Thymus (tissue), 11 donors: ENCODE measurements around the gene KRTAP4-7. TPM values are rescaled to one million over a fixed set of nuclear protein-coding genes. Genes with fewer than 3 reads are reported as not detected.
"Not testable (repeated sequence)": the region's sequence is repeated elsewhere in the genome, so short reads cannot be mapped to it uniquely, and the experiment has no call there.

ENCODE experiments used
- DNase-seq, 9 donors: peaks; one replicate each; pipeline ENCODE4 v3.0.0-alpha.2; 2013; ENCODE audit warnings: low spot score in 9 of 9, low read depth in 6 of 9, missing footprints in 1 of 9
- H3K27ac ChIP-seq, 2 donors: one replicate each; pipeline ENCODE4 v1.5.1; 2013; ENCODE audit warnings: control low read depth in 1 of 2, low read depth in 1 of 2, low read length in 1 of 2, mild to moderate bottlenecking in 1 of 2, moderate library complexity in 1 of 2
- H3K27me3 ChIP-seq, 2 donors: one replicate each; pipeline ENCODE4 v1.5.1; 2013; ENCODE audit warnings: low read length in 1 of 2; ENCODE audit not compliant: control insufficient read depth in 2 of 2, insufficient read depth in 1 of 2
- H3K36me3 ChIP-seq, 2 donors: one replicate each; pipeline ENCODE4 v1.5.1; 2013; ENCODE audit warnings: low read length in 1 of 2, mild to moderate bottlenecking in 1 of 2, moderate library complexity in 1 of 2; ENCODE audit not compliant: control insufficient read depth in 2 of 2, insufficient read depth in 2 of 2
- H3K4me1 ChIP-seq, 2 donors: one replicate each; pipeline ENCODE4 v1.5.1; 2013; ENCODE audit warnings: low read length in 2 of 2; ENCODE audit not compliant: control insufficient read depth in 2 of 2, insufficient read depth in 2 of 2
- H3K4me3 ChIP-seq, 2 donors: one replicate each; pipeline ENCODE4 v1.5.1; 2013; ENCODE audit warnings: low read length in 2 of 2, control low read depth in 1 of 2, mild to moderate bottlenecking in 1 of 2
- H3K9me3 ChIP-seq, 2 donors: one replicate each; pipeline ENCODE4 v1.5.1; 2013; ENCODE audit warnings: low read length in 1 of 2, mild to moderate bottlenecking in 1 of 2; ENCODE audit not compliant: control insufficient read depth in 2 of 2, insufficient read depth in 1 of 2
- WGBS: extraction: QIAGEN DNeasy Blood & Tissue Kit; methylation state at CpG from one replicate; pipeline ENCODE4 v1.1.7; 2013; 5-methylcytosine and 5-hydroxymethylcytosine counted together
- polyA plus RNA-seq: library from polyadenylated mRNA; stranded (reverse); fragments of 200-250 nt; gene quantifications from one replicate; pipeline ENCODE4 v1.2.3, GENCODE V29; 2013
- total RNA-seq: library from RNA; stranded (reverse); fragments of 120-200 nt; gene quantifications from one replicate; pipeline ENCODE4 v1.2.4, GENCODE V29; 2013
- donor health status: healthy.

Gene KRTAP4-7
- total and polyA plus RNA-seq, 2 donors = not detected

GRCh38 chr17:41119696-41120690 lies 36.0 kb downstream of the KRTAP4-7 start:
- WGBS = 28% methylated on average over 11 of the region's 11 CpGs
- H3K27me3 ChIP-seq, H3K27ac ChIP-seq, DNase-seq, H3K9me3 ChIP-seq, H3K4me3 ChIP-seq, H3K36me3 ChIP-seq, H3K4me1 ChIP-seq: not testable (repeated sequence)

- Histone ChIP-seq H3K27ac (no peak overlapping the region), H3K4me3 (no peak overlapping the region), H3K4me1 (no peaks in the 10 kb centered on the region), H3K9me3 (no peaks in the 10 kb centered on the region), H3K36me3 (no peaks in the 10 kb centered on the region), H3K27me3 (no peaks in the 10 kb centered on the region)
- DNase-seq = no peak
- WGBS = 95% methylated on average over 2 of the region's 2 CpGs
Measured at GRCh38 chr17:41121742-41122141, 37.8 kb downstream of the KRTAP4-7 start.

- H3K27ac ChIP-seq, H3K36me3 ChIP-seq, H3K4me1 ChIP-seq, H3K4me3 ChIP-seq, DNase-seq, H3K9me3 ChIP-seq, H3K27me3 ChIP-seq: not testable (repeated sequence)
- WGBS = 94% methylated on average over 12 of the region's 12 CpGs
Measured at GRCh38 chr17:41123292-41123990, 39.5 kb downstream of the KRTAP4-7 start.

- not testable (repeated sequence) for DNase-seq, H3K9me3 ChIP-seq, H3K27ac ChIP-seq, H3K4me1 ChIP-seq, H3K4me3 ChIP-seq, H3K36me3 ChIP-seq, H3K27me3 ChIP-seq
- WGBS = 82% methylated on average over 3 of the region's 3 CpGs
Measured at GRCh38 chr17:41123991-41124371, 40.0 kb downstream of the KRTAP4-7 start, which contains the start of gene KRTAP4-12. Gene KRTAP4-12, minus strand, starts transcription at chr17:41124182. Its CDS starts 60 bp downstream, at chr17:41124122.

- H3K9me3 ChIP-seq = no peaks in the 10 kb centered on the region
- 96% methylated on average over 2 of the region's 2 CpGs for WGBS
- H3K27me3 ChIP-seq = no peaks in the 10 kb centered on the region
- no peaks in the 10 kb centered on the region for H3K36me3 ChIP-seq
- H3K4me1 ChIP-seq = no peaks in the 10 kb centered on the region
- no peak for DNase-seq
- no peak overlapping the region for H3K4me3 ChIP-seq
- H3K27ac ChIP-seq = no peak overlapping the region
Measured at GRCh38 chr17:41125064-41125463, 41.1 kb downstream of the KRTAP4-7 start.

- Histone ChIP-seq H3K27me3 (no peaks in the 10 kb centered on the region), H3K4me1 (no peaks in the 10 kb centered on the region), H3K27ac (no peak overlapping the region), H3K4me3 (no peak overlapping the region), H3K9me3 (no peaks in the 10 kb centered on the region), H3K36me3 (no peaks in the 10 kb centered on the region)
- 95% methylated on average over 3 of the region's 3 CpGs for WGBS
- no peak for DNase-seq
Measured at GRCh38 chr17:41126412-41126811, 42.5 kb downstream of the KRTAP4-7 start.

GRCh38 chr17:41127371-41127770 lies 43.4 kb downstream of the KRTAP4-7 start:
- Histone ChIP-seq H3K4me3 (no peak overlapping the region), H3K4me1 (no peaks in the 10 kb centered on the region), H3K27ac (no peak overlapping the region), H3K36me3 (no peaks in the 10 kb centered on the region), H3K27me3 (no peaks in the 10 kb centered on the region), H3K9me3 (no peaks in the 10 kb centered on the region)
- DNase-seq = no peak
- WGBS = 97% methylated on average over 1 of the region's 1 CpG

- Histone ChIP-seq H3K36me3 (no peaks in the 10 kb centered on the region), H3K27me3 (no peaks in the 10 kb centered on the region), H3K4me3 (no peak overlapping the region), H3K9me3 (no peaks in the 10 kb centered on the region), H3K4me1 (no peaks in the 10 kb centered on the region), H3K27ac (no peak overlapping the region)
- no peak for DNase-seq
- 93% methylated on average over 3 of the region's 3 CpGs for WGBS
Measured at GRCh38 chr17:41131979-41132378, 48.0 kb downstream of the KRTAP4-7 start.
